Natural killer cell treated with Interleukin-12 subunit alpha and Interleukin-12 subunit beta and Interleukin-15 and Interleukin-18, amount 100 ng/mL, for 72 hours (primary cell): ENCODE measurements around the gene LST1. TPM values are rescaled to one million over a fixed set of nuclear protein-coding genes. Genes with fewer than 3 reads are reported as not detected.

Experiments used
- ATAC-seq, 2 donors: fragments of 150-1000 bp; cut with Tn5 transposase in 1 of 2; sonication (Bioruptor Pico), chemical (Tn5 transposase) in 1 of 2; 2 replicates each; pipeline ENCODE4 v1.10.0; 2021
- DNase-seq: peaks from one replicate; pipeline ENCODE4 v3.0.0; 2022; ENCODE audit warnings: low spot score
- H3K27ac Mint-ChIP-seq, 2 donors: 1 replicate in 1 of 2; 2 replicates in 1 of 2; pipeline ENCODE4 v1.8.0; 2022; ENCODE audit warnings: mixed read lengths in 2 of 2, mild to moderate bottlenecking in 1 of 2, moderate library complexity in 1 of 2
- H3K27me3 Mint-ChIP-seq, 2 donors: 1 replicate in 1 of 2; 2 replicates in 1 of 2; pipeline ENCODE4 v1.8.0; 2022; ENCODE audit warnings: mixed read lengths in 2 of 2
- H3K36me3 Mint-ChIP-seq: one replicate; pipeline ENCODE4 v1.8.0; 2022; ENCODE audit warnings: mixed read lengths
- H3K4me1 Mint-ChIP-seq, 2 donors: 1 replicate in 1 of 2; 2 replicates in 1 of 2; pipeline ENCODE4 v1.8.0; 2022; ENCODE audit warnings: low read depth in 2 of 2, mixed read lengths in 2 of 2, mild to moderate bottlenecking in 1 of 2
- H3K4me3 Mint-ChIP-seq: one replicate; pipeline ENCODE4 v1.8.0; 2022; ENCODE audit warnings: mixed read lengths
- H3K9me3 Mint-ChIP-seq: 2 replicates; pipeline ENCODE4 v1.8.0; 2022; ENCODE audit warnings: mixed read lengths
- total RNA-seq, 2 donors: library from RNA; stranded (reverse); gene quantifications; one replicate each; pipeline ENCODE4 v1.2.3, GENCODE V29; 2022

The LST1 gene
- 10 to 100 TPM; 15.5 to 34.6 TPM for total RNA-seq

- ATAC-seq = peak in 1 of 2 donors; percentile 14
- Mint-ChIP-seq H3K27me3 (no peaks in the 10 kb centered on the region), H3K4me1 (peaks cover 57 to 74% of the 10 kb centered on the region in 2 donors), H3K4me3 (peak within 1 kb of the TSS; percentile 90), H3K36me3 (peaks cover 9% of the 10 kb centered on the region), H3K9me3 (no peaks in the 10 kb centered on the region), H3K27ac (peak within 1 kb of the TSS; percentile 87 to 88)
- no peak for DNase-seq
These were observed at the start of gene LST1 for GRCh38 chr6:31586008-31586407. Gene LST1 (plus strand): TSS chr6:31586277. CDS start chr6:31587300, 1,023 bp downstream.

DNA sequence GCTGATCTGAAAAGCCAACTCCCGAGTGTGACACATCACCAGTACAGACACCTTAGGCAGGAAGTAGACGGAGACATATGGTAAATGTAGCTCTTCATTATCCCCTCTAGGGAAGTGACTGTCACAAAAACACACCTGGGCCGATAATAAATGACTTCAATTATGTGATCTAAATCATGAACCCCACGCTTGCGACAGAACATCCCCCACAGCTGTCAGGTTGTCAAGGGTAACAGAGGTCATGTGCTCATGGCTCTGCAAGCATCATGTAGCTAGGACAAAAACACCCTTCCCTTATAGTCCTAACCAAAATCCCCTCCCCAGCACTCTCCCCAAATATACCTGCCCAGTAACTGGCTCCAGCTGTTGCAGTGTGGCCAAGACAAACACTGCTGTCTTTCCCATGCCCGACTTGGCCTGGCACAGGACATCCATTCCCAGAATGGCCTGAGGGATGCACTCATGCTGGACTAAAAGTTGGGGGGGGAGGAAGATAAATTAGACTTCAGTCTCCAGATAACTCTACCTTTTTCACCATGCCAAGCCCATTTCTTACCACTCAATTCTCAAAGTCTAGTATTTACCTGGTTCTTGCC, 47.2 kb upstream of the LST1 start:
- ATAC-seq (no peak), DNase-seq (no peak)
- Mint-ChIP-seq H3K4me3 (peak overlapping the region; percentile 80), H3K4me1 (peaks cover 48 to 54% of the 10 kb centered on the region in 2 donors), H3K36me3 (peaks cover 52% of the 10 kb centered on the region), H3K9me3 (no peaks in the 10 kb centered on the region), H3K27me3 (no peaks in the 10 kb centered on the region), H3K27ac (peak overlapping the region; percentile 87 to 91)

DNA sequence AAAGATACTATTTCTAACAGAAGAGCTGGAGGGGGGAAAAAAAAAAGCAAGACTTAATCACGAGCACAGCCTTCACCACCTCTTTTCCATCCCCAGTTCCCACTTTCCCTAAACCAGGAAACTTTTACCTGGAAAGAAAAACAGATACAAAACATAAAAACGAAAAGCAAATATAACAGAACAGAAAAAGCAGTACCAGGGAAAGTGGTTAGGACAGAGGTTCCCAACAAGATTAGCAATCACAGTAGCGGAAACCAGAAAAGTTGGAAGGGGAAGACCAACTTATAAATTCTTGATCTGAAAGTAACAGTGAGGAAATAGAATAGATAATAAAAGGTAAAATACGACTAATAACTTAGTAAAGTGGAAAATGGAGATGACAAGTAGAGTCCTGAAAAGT, 45.4 kb upstream of the LST1 start:
- peak overlapping the region; percentile 80 for H3K4me3 Mint-ChIP-seq
- no peaks in the 10 kb centered on the region for H3K27me3 Mint-ChIP-seq
- H3K27ac Mint-ChIP-seq = peak overlapping the region; percentile 87 to 91
- ATAC-seq = no peak
- no peak for DNase-seq
- no peaks in the 10 kb centered on the region for H3K9me3 Mint-ChIP-seq
- H3K36me3 Mint-ChIP-seq = peaks cover 45% of the 10 kb centered on the region
- H3K4me1 Mint-ChIP-seq = peaks cover 46 to 47% of the 10 kb centered on the region in 2 donors

GRCh38 chr6:31541059-31541657, 44.9 kb upstream of the LST1 start:
- peak overlapping the region; percentile 87 to 91 for H3K27ac Mint-ChIP-seq
- peak overlapping the region; percentile 80 for H3K4me3 Mint-ChIP-seq
- H3K9me3 Mint-ChIP-seq = no peaks in the 10 kb centered on the region
- H3K4me1 Mint-ChIP-seq = peaks cover 46% of the 10 kb centered on the region in 2 donors
- no peaks in the 10 kb centered on the region for H3K27me3 Mint-ChIP-seq
- DNase-seq = peak; percentile 71
- ATAC-seq = peak; percentile 38 to 44
- H3K36me3 Mint-ChIP-seq = peaks cover 40% of the 10 kb centered on the region

DNA sequence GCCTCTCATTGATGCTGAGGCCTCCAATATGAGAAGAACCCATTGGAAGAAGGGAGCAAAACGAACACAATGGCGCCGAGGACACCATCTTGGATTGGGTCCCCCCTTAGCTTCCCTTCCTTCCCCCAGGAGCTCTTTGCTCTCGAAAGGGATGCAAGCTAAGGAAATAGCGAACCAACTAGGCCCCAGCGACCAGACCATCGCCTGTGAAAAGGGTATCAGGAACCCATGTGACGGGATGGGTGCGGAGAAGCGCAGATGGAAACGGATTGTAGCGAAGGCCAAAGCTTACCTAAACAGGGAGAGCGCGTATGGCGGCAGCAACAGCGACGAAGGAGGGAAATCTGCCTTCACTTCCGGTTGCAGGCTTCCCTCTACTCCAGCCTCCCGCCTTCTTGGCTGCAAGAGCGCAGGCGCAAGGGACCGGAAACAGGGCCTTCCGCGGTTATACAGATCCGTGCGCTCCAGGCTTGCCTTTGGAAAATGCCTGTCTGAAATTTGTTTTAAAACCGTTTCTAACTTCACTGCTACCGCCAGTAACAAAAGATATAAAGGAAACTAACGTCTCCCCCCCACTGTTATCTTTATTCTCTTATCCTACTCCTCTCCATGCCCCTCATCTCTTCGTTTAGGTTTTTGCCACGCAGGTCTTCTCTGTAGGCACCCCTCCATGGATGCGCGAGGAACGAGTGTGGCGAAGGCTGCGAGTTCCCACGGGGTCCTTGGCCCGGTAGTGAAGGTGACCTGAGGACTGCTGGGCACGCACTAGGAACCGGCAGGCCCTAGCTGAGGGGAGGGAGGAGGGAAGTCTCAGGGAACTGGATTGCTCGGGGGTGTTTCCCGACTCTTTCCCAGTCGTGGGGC, 44.2 kb upstream of the LST1 start, which contains the start of gene DDX39B:
TSS of gene DDX39B (minus strand) at position 346 of the 864 bp plus-strand sequence. CDS start 1,471 bp downstream, outside the sequence.
- no peaks in the 10 kb centered on the region for H3K9me3 Mint-ChIP-seq
- ATAC-seq = peak; percentile 90 to 94
- peaks cover 34% of the 10 kb centered on the region for H3K36me3 Mint-ChIP-seq
- peaks cover 47 to 48% of the 10 kb centered on the region in 2 donors for H3K4me1 Mint-ChIP-seq
- no peaks in the 10 kb centered on the region for H3K27me3 Mint-ChIP-seq
- H3K4me3 Mint-ChIP-seq = peak within 1 kb of the TSS; percentile 80
- DNase-seq = peak; percentile 97
- H3K27ac Mint-ChIP-seq = peak within 1 kb of the TSS; percentile 87 to 91

GRCh38 chr6:31543639-31544038, 42.4 kb upstream of the LST1 start:
- no peaks in the 10 kb centered on the region for H3K9me3 Mint-ChIP-seq

DNA sequence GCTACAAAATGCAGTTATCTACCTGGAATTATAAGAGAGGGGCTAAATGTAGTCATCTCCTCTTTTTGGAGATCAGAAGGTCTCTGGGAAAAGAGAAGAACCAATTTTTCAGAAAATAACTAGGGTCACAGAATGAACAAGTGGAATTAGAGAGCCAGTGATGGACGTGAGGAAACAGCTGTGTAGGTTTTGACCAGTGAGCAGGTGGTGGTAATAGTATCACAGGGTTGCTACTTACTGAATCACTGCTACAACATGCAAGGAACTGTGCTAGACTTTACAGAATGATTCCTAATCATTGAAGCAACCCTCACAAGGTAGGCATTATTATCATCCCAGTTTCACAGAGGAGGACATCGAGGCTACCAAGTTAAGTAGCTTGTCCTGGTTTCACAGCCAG, 41.4 kb upstream of the LST1 start:
- H3K4me1 Mint-ChIP-seq = peaks cover 39 to 48% of the 10 kb centered on the region in 2 donors
- no peak overlapping the region for H3K27ac Mint-ChIP-seq
- no peak for ATAC-seq
- H3K36me3 Mint-ChIP-seq = peaks cover 18% of the 10 kb centered on the region
- no peak overlapping the region for H3K4me3 Mint-ChIP-seq
- no peaks in the 10 kb centered on the region for H3K9me3 Mint-ChIP-seq
- no peak for DNase-seq
- no peaks in the 10 kb centered on the region for H3K27me3 Mint-ChIP-seq

More at GRCh38 chr6:31543639-31544038, 42.4 kb upstream of the LST1 start:
- Mint-ChIP-seq H3K27me3 (no peaks in the 10 kb centered on the region), H3K27ac (peak overlapping the region in 1 of 2 donors; percentile 87), H3K36me3 (peaks cover 29% of the 10 kb centered on the region), H3K4me3 (no peak overlapping the region), H3K4me1 (peaks cover 49 to 57% of the 10 kb centered on the region in 2 donors)
- ATAC-seq = no peak
- no peak for DNase-seq

GRCh38 chr6:31545291-31545690, 40.8 kb upstream of the LST1 start:
- no peaks in the 10 kb centered on the region for H3K9me3 Mint-ChIP-seq
- peaks cover 12% of the 10 kb centered on the region for H3K36me3 Mint-ChIP-seq
- no peaks in the 10 kb centered on the region for H3K27me3 Mint-ChIP-seq
- H3K4me3 Mint-ChIP-seq = peak overlapping the region; percentile 10
- H3K4me1 Mint-ChIP-seq = peaks cover 34 to 42% of the 10 kb centered on the region in 2 donors
- DNase-seq (no peak), ATAC-seq (no peak)
- peak overlapping the region in 1 of 2 donors; percentile 38 for H3K27ac Mint-ChIP-seq

GRCh38 chr6:31546339-31546957, 39.6 kb upstream of the LST1 start, which contains the start of gene ATP6V1G2:
Gene ATP6V1G2 (minus strand): TSS chr6:31546608. CDS start chr6:31546559, 49 bp downstream.
- ATAC-seq (peak; percentile 73 to 77), DNase-seq (peak; percentile 82)
- no peaks in the 10 kb centered on the region for H3K9me3 Mint-ChIP-seq
- peak within 1 kb of the TSS; percentile 99 for H3K4me3 Mint-ChIP-seq
- peak within 1 kb of the TSS; percentile 88 to 94 for H3K27ac Mint-ChIP-seq
- peaks cover 30 to 31% of the 10 kb centered on the region in 2 donors for H3K4me1 Mint-ChIP-seq
- H3K36me3 Mint-ChIP-seq = peaks cover under 1% of the 10 kb centered on the region
- no peaks in the 10 kb centered on the region for H3K27me3 Mint-ChIP-seq

DNA sequence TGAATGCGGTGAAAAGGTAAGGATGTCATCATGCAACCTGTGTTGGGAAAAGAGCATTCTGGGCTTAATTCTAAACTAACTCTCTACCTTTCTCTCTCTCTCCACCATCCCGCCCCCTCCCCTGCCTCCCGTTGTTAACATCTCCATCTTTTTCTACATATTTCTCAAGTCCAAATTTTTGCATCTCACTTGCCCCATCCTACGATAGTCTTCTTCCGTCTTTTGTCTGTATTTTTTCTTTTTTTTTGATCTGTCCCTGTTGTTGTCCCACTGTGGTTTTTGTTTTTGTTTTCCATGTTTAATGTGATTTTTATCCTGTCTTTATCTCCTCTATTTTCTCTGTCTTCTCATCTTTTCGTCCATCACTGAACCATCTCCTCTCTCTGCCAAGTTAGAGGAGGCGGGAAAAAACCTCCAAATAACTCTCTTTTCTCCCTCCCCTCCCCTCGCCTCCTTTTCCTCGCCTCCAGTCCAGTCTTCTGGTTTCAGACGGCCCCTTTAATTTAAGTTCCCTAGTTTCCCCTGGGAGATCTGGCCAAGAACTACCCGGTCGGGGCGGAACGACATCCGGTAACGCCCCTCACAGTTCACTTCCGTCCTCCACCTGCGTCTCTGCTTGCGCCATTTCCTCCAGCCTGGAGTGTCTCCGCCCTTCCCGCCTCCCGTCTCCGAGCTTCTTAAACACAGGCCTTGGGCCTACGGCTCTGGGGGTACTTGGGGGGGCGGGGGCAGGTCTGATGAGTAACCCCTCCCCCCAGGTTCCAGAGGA, 38.9 kb upstream of the LST1 start, which contains the start of gene NFKBIL1:
TSS of gene NFKBIL1 (plus strand) at position 651 of the 769 bp plus-strand sequence. CDS start at position 738, 87 bp downstream.
- H3K27me3 Mint-ChIP-seq = no peaks in the 10 kb centered on the region
- ATAC-seq (peak; percentile 93 to 95), DNase-seq (peak; percentile 96)
- H3K9me3 Mint-ChIP-seq = no peaks in the 10 kb centered on the region
- peaks cover 30% of the 10 kb centered on the region in 2 donors for H3K4me1 Mint-ChIP-seq
- H3K36me3 Mint-ChIP-seq = no peaks in the 10 kb centered on the region
- H3K27ac Mint-ChIP-seq = peak within 1 kb of the TSS; percentile 88 to 94
- peak within 1 kb of the TSS; percentile 99 for H3K4me3 Mint-ChIP-seq

GRCh38 chr6:31547727-31548543, 38.1 kb upstream of the LST1 start:
- H3K4me1 Mint-ChIP-seq = peaks cover 30% of the 10 kb centered on the region in 2 donors
- H3K9me3 Mint-ChIP-seq = no peaks in the 10 kb centered on the region
- peak overlapping the region; percentile 88 to 94 for H3K27ac Mint-ChIP-seq
- DNase-seq (no peak), ATAC-seq (no peak)
- H3K27me3 Mint-ChIP-seq = no peaks in the 10 kb centered on the region
- H3K4me3 Mint-ChIP-seq = peak overlapping the region; percentile 99
- H3K36me3 Mint-ChIP-seq = no peaks in the 10 kb centered on the region

- no peaks in the 10 kb centered on the region for H3K9me3 Mint-ChIP-seq
- peak overlapping the region; percentile 99 for H3K4me3 Mint-ChIP-seq
- DNase-seq (no peak), ATAC-seq (no peak)
- peak overlapping the region; percentile 88 to 94 for H3K27ac Mint-ChIP-seq
- no peaks in the 10 kb centered on the region for H3K36me3 Mint-ChIP-seq
- H3K27me3 Mint-ChIP-seq = no peaks in the 10 kb centered on the region
- H3K4me1 Mint-ChIP-seq = peaks cover 30% of the 10 kb centered on the region in 2 donors
These were observed 37.6 kb upstream of the LST1 start for GRCh38 chr6:31548544-31548873.
